Hepatocyte (in vitro differentiated cells): Measurements from ENCODE around the gene ATG13. TPM values are rescaled to one million over a fixed set of nuclear protein-coding genes. Genes with fewer than 3 reads are reported as not detected.

ENCODE experiments used
- DNase-seq: peaks from one replicate; pipeline ENCODE4 v3.0.0-alpha.2; 2016; ENCODE audit warnings: low spot score
- H2AFZ ChIP-seq: fragments of 200-600 bp; sonication (generic); 2 replicates; pipeline ENCODE4 v1.6.0; 2016; ENCODE audit warnings: antibody characterized with exemption, mild to moderate bottlenecking
- H3K27ac ChIP-seq: fragments of 200-600 bp; sonication (generic); 2 replicates; pipeline ENCODE4 v1.5.1; 2016; ENCODE audit warnings: mild to moderate bottlenecking
- H3K27me3 ChIP-seq: fragments of 200-600 bp; sonication (generic); 2 replicates; pipeline ENCODE4 v1.6.1; 2016
- H3K36me3 ChIP-seq: fragments of 200-600 bp; sonication (generic); replicated peaks from 2 replicates; pipeline ENCODE4 v1.5.1; 2016; ENCODE audit warnings: low read depth; ENCODE audit not compliant: insufficient read depth
- H3K4me1 ChIP-seq: fragments of 200-600 bp; sonication (generic); 2 replicates; pipeline ENCODE4 v1.5.1; 2016; ENCODE audit warnings: mild to moderate bottlenecking, moderate library complexity; ENCODE audit not compliant: insufficient read depth
- H3K4me2 ChIP-seq: fragments of 200-600 bp; sonication (generic); 2 replicates; pipeline ENCODE4 v1.6.0; 2016
- H3K4me3 ChIP-seq: fragments of 200-600 bp; sonication (generic); 2 replicates; pipeline ENCODE4 v1.5.1; 2016; ENCODE audit warnings: mild to moderate bottlenecking
- H3K79me2 ChIP-seq: fragments of 200-600 bp; sonication (generic); 2 replicates; pipeline ENCODE4 v1.6.0; 2017; ENCODE audit warnings: mild to moderate bottlenecking
- H3K9me2 ChIP-seq: fragments of 200-600 bp; sonication (generic); replicated peaks from 2 replicates; pipeline ENCODE4 v1.6.0; 2017; ENCODE audit warnings: mild to moderate bottlenecking; ENCODE audit not compliant: insufficient read depth
- H3K9me3 ChIP-seq: fragments of 200-600 bp; sonication (generic); 2 replicates; pipeline ENCODE4 v1.5.1; 2016; ENCODE audit warnings: low read depth, mild to moderate bottlenecking
- H4K20me1 ChIP-seq: fragments of 200-600 bp; sonication (generic); 2 replicates; pipeline ENCODE4 v1.6.0; 2016; ENCODE audit warnings: mild to moderate bottlenecking; ENCODE audit not compliant: insufficient read depth, poor library complexity, severe bottlenecking
- EZH2 ChIP-seq: fragments of 200-600 bp; sonication (generic); IDR thresholded peaks from 2 replicates; pipeline ENCODE4 v1.6.1; 2016; ENCODE audit warnings: antibody characterized with exemption, mild to moderate bottlenecking, borderline replicate concordance
- EZH2phosphoT487 ChIP-seq: fragments of 200-600 bp; sonication (generic); IDR thresholded peaks from one replicate; pipeline ENCODE4 v1.6.1; 2018; ENCODE audit warnings: antibody characterized with exemption, mild to moderate bottlenecking, low read depth, moderate library complexity; ENCODE audit not compliant: unreplicated experiment, severe bottlenecking
- WGBS: methylation state at CpG from one replicate; pipeline ENCODE4 v1.1.6; 2016; ENCODE audit warnings: low lambda C conversion rate; ENCODE audit errors: missing lambda C conversion rate; 5-methylcytosine and 5-hydroxymethylcytosine counted together
- polyA plus RNA-seq: library from polyadenylated mRNA; unstranded; fragments of >200 nt; fragmentation: Nextera tagmentation; extraction: Ambion mirVana; gene quantifications from 2 replicates; pipeline ENCODE4 v1.2.1, GENCODE V29; 2016
- total RNA-seq: library from RNA; depleted of rRNA; stranded (reverse); fragments of >200 nt; gene quantifications from 2 replicates; pipeline ENCODE4 v1.2.3, GENCODE V29; 2014
- TF ChIP-seq, protein P1 (sequence below): fragments of 200-600 bp; sonication (generic); IDR thresholded peaks from 2 replicates; pipeline ENCODE4 v1.5.1; 2016; ENCODE audit warnings: antibody characterized with exemption, mild to moderate bottlenecking; ENCODE audit not compliant: poor library complexity

ATG13 gene
- total and polyA plus RNA-seq, 2 experiments from 2014 or later = 50.9 to 60.8 TPM

DNA sequence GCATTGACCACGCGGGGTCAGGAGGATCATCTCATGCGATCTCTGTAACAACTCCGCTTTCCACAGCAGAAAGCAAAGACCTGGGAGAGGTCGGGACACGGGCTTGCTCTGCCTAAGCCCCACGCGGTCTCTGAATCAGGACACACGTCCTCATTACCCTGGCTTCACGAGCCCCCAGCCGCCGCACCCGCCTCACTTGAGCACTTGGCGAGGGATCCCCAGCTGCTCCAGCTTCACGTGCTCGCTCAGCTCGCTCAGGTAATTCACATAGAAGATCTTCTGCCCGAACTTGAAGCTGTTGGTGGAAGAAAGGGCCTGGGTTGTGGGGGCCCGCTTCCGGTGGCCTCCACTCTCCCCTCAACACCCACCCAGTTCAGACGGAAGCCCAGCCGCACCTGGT lies 63.5 kb downstream of the ATG13 start:
- no peak overlapping the region for H3K4me2 ChIP-seq
- no peaks in the 10 kb centered on the region for H3K79me2 ChIP-seq
- H3K27ac ChIP-seq = no peak overlapping the region
- H3K4me1 ChIP-seq = peaks cover 3% of the 10 kb centered on the region
- no peak overlapping the region for H3K4me3 ChIP-seq
- no peaks in the 10 kb centered on the region for H4K20me1 ChIP-seq
- no peak for DNase-seq
- TF ChIP-seq, protein P1, sequence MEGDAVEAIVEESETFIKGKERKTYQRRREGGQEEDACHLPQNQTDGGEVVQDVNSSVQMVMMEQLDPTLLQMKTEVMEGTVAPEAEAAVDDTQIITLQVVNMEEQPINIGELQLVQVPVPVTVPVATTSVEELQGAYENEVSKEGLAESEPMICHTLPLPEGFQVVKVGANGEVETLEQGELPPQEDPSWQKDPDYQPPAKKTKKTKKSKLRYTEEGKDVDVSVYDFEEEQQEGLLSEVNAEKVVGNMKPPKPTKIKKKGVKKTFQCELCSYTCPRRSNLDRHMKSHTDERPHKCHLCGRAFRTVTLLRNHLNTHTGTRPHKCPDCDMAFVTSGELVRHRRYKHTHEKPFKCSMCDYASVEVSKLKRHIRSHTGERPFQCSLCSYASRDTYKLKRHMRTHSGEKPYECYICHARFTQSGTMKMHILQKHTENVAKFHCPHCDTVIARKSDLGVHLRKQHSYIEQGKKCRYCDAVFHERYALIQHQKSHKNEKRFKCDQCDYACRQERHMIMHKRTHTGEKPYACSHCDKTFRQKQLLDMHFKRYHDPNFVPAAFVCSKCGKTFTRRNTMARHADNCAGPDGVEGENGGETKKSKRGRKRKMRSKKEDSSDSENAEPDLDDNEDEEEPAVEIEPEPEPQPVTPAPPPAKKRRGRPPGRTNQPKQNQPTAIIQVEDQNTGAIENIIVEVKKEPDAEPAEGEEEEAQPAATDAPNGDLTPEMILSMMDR = no peak
- TF ChIP-seq EZH2phosphoT487 (no peak), EZH2 (no peak)
- no peaks in the 10 kb centered on the region for H3K27me3 ChIP-seq
- H3K36me3 ChIP-seq = no peaks in the 10 kb centered on the region
- H3K9me2 ChIP-seq = no peaks in the 10 kb centered on the region
- no peak overlapping the region for H2AFZ ChIP-seq
- no peaks in the 10 kb centered on the region for H3K9me3 ChIP-seq
- WGBS = 95% methylated on average over 20 of the region's 22 CpGs

DNA sequence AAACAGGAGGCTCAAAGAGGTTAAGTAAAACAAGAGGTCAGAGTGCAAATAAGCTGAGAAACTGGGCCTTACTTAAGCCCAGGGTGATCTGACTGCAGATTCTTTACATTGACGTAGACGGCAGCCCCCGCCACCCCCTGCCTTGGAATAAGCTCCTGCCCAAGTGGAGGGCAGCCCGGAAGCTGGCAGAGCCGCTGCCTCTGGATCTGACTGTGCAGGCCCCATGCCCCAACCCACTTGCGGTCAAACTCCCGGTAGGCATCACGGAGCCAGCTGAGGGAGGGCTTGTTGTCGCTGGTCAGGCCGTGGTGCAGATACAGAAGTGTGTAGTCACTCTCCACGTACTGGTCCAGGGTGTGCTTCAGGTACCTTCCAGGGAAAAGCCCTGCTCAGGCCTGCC lies 64.5 kb downstream of the ATG13 start:
- Histone ChIP-seq H3K4me2 (no peak overlapping the region), H3K4me1 (no peaks in the 10 kb centered on the region), H3K9me2 (no peaks in the 10 kb centered on the region), H2AFZ (no peak overlapping the region), H3K79me2 (no peaks in the 10 kb centered on the region), H3K4me3 (no peak overlapping the region), H3K27ac (no peak overlapping the region), H3K9me3 (no peaks in the 10 kb centered on the region), H3K36me3 (no peaks in the 10 kb centered on the region), H3K27me3 (no peaks in the 10 kb centered on the region), H4K20me1 (no peaks in the 10 kb centered on the region)
- 99% methylated on average over 11 of the region's 11 CpGs for WGBS
- no peak for DNase-seq
- TF ChIP-seq EZH2 = no peak
- TF ChIP-seq, protein P1 = no peak
- TF ChIP-seq EZH2phosphoT487 = no peak

DNA sequence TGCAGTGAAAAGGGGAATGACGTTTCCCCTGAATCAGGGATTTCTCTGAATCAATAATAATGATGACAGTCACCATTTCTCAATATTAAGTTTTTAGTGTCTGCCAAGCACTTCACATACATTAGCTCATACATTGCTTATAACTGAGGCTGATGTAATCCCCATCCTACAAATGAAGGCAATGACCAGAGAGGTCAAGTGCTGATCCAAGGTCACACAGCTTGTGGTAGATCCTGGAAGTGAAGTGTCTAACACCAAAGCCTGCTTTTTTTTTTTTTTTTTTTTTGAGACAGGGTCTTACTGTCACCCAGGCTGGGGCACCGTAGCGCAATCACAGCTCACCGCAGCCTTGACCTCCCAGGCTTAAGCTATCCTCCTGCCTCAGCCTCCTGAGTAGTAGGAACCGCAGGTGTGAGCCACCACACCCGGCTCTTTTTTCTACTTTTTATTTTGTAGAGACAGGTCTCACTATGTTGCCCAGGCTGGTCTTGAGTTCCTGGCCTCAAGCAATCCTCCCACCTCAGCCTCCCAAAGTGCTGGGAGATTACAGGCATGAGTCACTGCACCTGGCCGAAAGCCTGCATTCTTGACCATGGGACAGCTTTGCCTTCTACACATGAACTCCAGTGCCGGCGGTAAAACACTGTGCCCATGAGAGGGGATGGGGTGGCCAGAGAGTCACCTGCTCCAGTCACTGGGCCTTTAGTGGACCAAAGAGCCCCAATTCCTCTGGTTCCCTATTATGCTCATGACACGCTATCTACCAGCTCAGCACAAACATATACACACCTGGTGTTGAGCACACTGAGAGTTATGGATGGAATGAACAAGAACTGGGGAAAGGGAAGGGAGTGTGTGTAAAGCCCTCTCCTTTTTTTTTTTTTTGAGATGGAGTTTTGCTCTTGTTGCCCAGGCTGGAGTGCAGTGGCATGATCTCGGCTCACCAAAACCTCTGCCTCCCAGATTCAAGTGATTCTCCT lies 65.7 kb downstream of the ATG13 start:
- Histone ChIP-seq H3K4me1 (no peaks in the 10 kb centered on the region), H2AFZ (no peak overlapping the region), H3K4me2 (no peak overlapping the region), H3K27me3 (no peaks in the 10 kb centered on the region), H3K36me3 (no peaks in the 10 kb centered on the region), H3K9me2 (no peaks in the 10 kb centered on the region), H3K79me2 (no peaks in the 10 kb centered on the region), H3K4me3 (no peak overlapping the region), H3K9me3 (no peaks in the 10 kb centered on the region), H3K27ac (no peak overlapping the region), H4K20me1 (no peaks in the 10 kb centered on the region)
- DNase-seq = no peak
- TF ChIP-seq EZH2 = no peak
- TF ChIP-seq EZH2phosphoT487 = no peak
- TF ChIP-seq, protein P1 = no peak
- 97% methylated on average over 11 of the region's 11 CpGs for WGBS
